ENCODE results near the gene SYCE3.
"Not testable (repeated sequence)": the region's sequence is repeated elsewhere in the genome, so short reads cannot be mapped to it uniquely, and the experiment has no call there.

The SYCE3 gene

GRCh38 chr22:50548921-50549790, 13.6 kb downstream of the SYCE3 start:
- DNase-seq (ENCODE audit: low spot score), result no peak

- no peak for DNase-seq (ENCODE audit: low spot score)
Observed at GRCh38 chr22:50548040-50548920, 14.4 kb downstream of the SYCE3 start.

GRCh38 chr22:50547263-50547985, 15.3 kb downstream of the SYCE3 start:
- no peak for DNase-seq (ENCODE audit: low spot score)

- no peak for DNase-seq (ENCODE audit: low spot score)
Observed at GRCh38 chr22:50546326-50547262, 16.1 kb downstream of the SYCE3 start.

- DNase-seq (ENCODE audit: low spot score), result no peak
Observed at GRCh38 chr22:50545522-50546325, 17.0 kb downstream of the SYCE3 start, which contains the start of gene KLHDC7B. Gene KLHDC7B (plus strand): TSS chr22:50545899. CDS start chr22:50546244, 345 bp downstream.

- DNase-seq (ENCODE audit: low spot score), result no peak
Observed at GRCh38 chr22:50544746-50545253, 17.9 kb downstream of the SYCE3 start.

- DNase-seq (ENCODE audit: low spot score), result no peak
Observed at GRCh38 chr22:50544078-50544745, 18.5 kb downstream of the SYCE3 start.

GRCh38 chr22:50542416-50542927, 20.2 kb downstream of the SYCE3 start:
- no peak for DNase-seq (ENCODE audit: low spot score)

GRCh38 chr22:50541667-50542026, 21.1 kb downstream of the SYCE3 start:
- not testable (repeated sequence) for DNase-seq (ENCODE audit: low spot score)

GRCh38 chr22:50540381-50540780, 22.3 kb downstream of the SYCE3 start:
- DNase-seq (ENCODE audit: low spot score), result no peak

- DNase-seq (ENCODE audit: low spot score), result no peak
Observed at GRCh38 chr22:50537765-50538164, 25.0 kb downstream of the SYCE3 start.

- no peak for DNase-seq (ENCODE audit: low spot score)
Observed at GRCh38 chr22:50536226-50536625, 26.5 kb downstream of the SYCE3 start.

- DNase-seq (ENCODE audit: low spot score), result no peak
Observed at GRCh38 chr22:50535113-50535512, 27.6 kb downstream of the SYCE3 start.

GRCh38 chr22:50533856-50534711, 28.6 kb downstream of the SYCE3 start:
- DNase-seq (ENCODE audit: low spot score), result not testable (repeated sequence)

- DNase-seq (ENCODE audit: low spot score), result no peak
Observed at GRCh38 chr22:50532824-50533796, 29.6 kb downstream of the SYCE3 start.

GRCh38 chr22:50531962-50532674, 30.6 kb downstream of the SYCE3 start:
- no peak for DNase-seq (ENCODE audit: low spot score)
